Measurements from ENCODE around the gene MST1R.
A peak's percentile ranks its signal among the peaks of the same experiment; 100 is the strongest.
"Not testable (repeated sequence)": the region's sequence is repeated elsewhere in the genome, so short reads cannot be mapped to it uniquely, and the experiment has no call there.

Gene MST1R

DNA sequence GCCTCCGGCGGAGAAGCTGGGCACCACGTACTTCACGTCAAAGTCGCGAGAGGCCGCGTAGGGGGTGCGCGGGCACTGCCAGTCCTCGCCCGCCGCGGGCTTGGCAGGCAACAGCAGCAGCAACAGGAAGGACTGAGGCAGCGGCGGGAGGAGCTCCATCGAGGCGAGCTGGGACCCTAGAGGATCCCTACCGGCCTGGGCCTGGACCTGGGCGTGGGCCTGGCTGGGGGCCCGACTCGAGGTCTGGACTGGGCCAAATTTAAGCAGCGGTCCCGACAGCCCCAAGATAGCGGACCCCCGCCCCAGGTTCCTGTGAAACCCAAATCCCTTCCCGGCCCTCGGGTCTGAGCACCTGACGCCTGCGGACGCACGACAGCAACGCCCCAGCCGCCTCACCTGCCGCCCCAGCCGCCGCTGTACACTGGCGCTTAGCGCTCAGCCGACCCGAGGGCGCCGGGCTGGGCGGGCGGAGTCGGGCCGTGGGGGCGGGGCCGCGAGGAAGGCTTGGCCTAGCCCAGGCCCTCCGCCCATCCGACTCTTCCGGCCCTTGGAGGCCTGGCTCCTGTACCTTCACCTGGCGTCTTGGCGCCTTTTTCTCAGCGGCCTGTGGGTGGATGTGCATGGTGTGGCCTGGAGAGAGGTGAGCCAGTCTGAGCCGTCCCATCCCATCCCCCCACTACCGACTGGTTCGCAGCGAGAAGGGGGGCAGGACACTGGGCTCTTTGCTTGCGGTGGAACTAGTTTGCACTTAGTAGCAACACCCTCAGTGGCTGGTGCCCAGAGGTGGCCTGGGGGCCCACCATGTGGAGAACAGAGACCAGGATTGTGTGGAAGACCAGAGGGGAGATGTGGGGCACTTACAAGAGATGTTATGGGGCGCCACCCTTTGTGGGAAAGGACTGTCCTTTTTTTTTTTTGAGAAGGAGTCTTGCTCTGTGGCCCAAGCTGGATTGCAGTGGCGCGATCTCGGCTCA lies at the start of gene MST1R:
Gene MST1R, minus strand, starts transcription at position 423 of the 974 bp plus-strand sequence. Its CDS starts 264 bp downstream, at position 159.
- DNase-seq (ENCODE audit: low read depth, low spot score) = peak; percentile 83
- H3K27ac ChIP-seq (ENCODE audit: low read length) = no peak within 1 kb of the TSS
- H3K4me1 ChIP-seq (ENCODE audit: control insufficient read depth, insufficient read depth, low read length) = peaks cover 11% of the 10 kb centered on the region; the same call in 1 of the 2 replicates

GRCh38 chr3:49952924-49953323 lies 49.3 kb upstream of the MST1R start:
- no peaks in the 10 kb centered on the region for H3K36me3 ChIP-seq (ENCODE audit: control insufficient read depth, insufficient read depth, low read length)
- H3K9me3 ChIP-seq (ENCODE audit: control insufficient read depth, insufficient read depth, low read length) = no peaks in the 10 kb centered on the region
- no peaks in the 10 kb centered on the region for H3K4me1 ChIP-seq (ENCODE audit: control insufficient read depth, insufficient read depth, low read length)
- H3K27ac ChIP-seq (ENCODE audit: low read length) = no peak overlapping the region
- H3K27me3 ChIP-seq (ENCODE audit: control insufficient read depth, insufficient read depth, low read length) = no peaks in the 10 kb centered on the region
- DNase-seq (ENCODE audit: low read depth, low spot score) = no peak
- no peak overlapping the region for H3K4me3 ChIP-seq (ENCODE audit: low read length)
- WGBS (ENCODE audit: insufficient coverage, insufficient read length) = no CpG with 5 or more reads among the region's 6 CpGs

More for the DNA sequence above, at the start of gene MST1R:
- H3K4me3 ChIP-seq (ENCODE audit: low read length) = no peak within 1 kb of the TSS
- no peaks in the 10 kb centered on the region for H3K36me3 ChIP-seq (ENCODE audit: control insufficient read depth, insufficient read depth, low read length)
- no peaks in the 10 kb centered on the region for H3K27me3 ChIP-seq (ENCODE audit: control insufficient read depth, insufficient read depth, low read length)
- H3K9me3 ChIP-seq (ENCODE audit: control insufficient read depth, insufficient read depth, low read length) = no peaks in the 10 kb centered on the region
- no CpG with 5 or more reads among the region's 65 CpGs for WGBS (ENCODE audit: insufficient coverage, insufficient read length)

- H3K36me3 ChIP-seq (ENCODE audit: control insufficient read depth, insufficient read depth, low read length) = no peaks in the 10 kb centered on the region
- no CpG with 5 or more reads among the region's 2 CpGs for WGBS (ENCODE audit: insufficient coverage, insufficient read length)
- no peak overlapping the region for H3K27ac ChIP-seq (ENCODE audit: low read length)
- no peak for DNase-seq (ENCODE audit: low read depth, low spot score)
- no peaks in the 10 kb centered on the region for H3K9me3 ChIP-seq (ENCODE audit: control insufficient read depth, insufficient read depth, low read length)
- no peaks in the 10 kb centered on the region for H3K4me1 ChIP-seq (ENCODE audit: control insufficient read depth, insufficient read depth, low read length)
- H3K27me3 ChIP-seq (ENCODE audit: control insufficient read depth, insufficient read depth, low read length) = no peaks in the 10 kb centered on the region
- no peak overlapping the region for H3K4me3 ChIP-seq (ENCODE audit: low read length)
Measured at GRCh38 chr3:49942651-49943050, 39.0 kb upstream of the MST1R start.

- H3K36me3 ChIP-seq (ENCODE audit: control insufficient read depth, insufficient read depth, low read length) = no peaks in the 10 kb centered on the region
- DNase-seq (ENCODE audit: low read depth, low spot score) = no peak
- H3K27me3 ChIP-seq (ENCODE audit: control insufficient read depth, insufficient read depth, low read length) = no peaks in the 10 kb centered on the region
- H3K27ac ChIP-seq (ENCODE audit: low read length) = no peak overlapping the region
- no peaks in the 10 kb centered on the region for H3K4me1 ChIP-seq (ENCODE audit: control insufficient read depth, insufficient read depth, low read length)
- WGBS (ENCODE audit: insufficient coverage, insufficient read length) = no CpG with 5 or more reads among the region's 23 CpGs
- peak overlapping the region; percentile 83 for H3K4me3 ChIP-seq (ENCODE audit: low read length)
- no peaks in the 10 kb centered on the region for H3K9me3 ChIP-seq (ENCODE audit: control insufficient read depth, insufficient read depth, low read length)
Measured at GRCh38 chr3:49940667-49941249, 37.1 kb upstream of the MST1R start.

GRCh38 chr3:49939858-49940666 lies 36.4 kb upstream of the MST1R start, which contains the start of gene RBM6:
RBM6 (plus strand) TSS chr3:49940150; CDS start chr3:49962642, 22,492 bp downstream.
- H3K9me3 ChIP-seq (ENCODE audit: control insufficient read depth, insufficient read depth, low read length) = no peaks in the 10 kb centered on the region
- H3K27ac ChIP-seq (ENCODE audit: low read length) = no peak within 1 kb of the TSS
- no peaks in the 10 kb centered on the region for H3K36me3 ChIP-seq (ENCODE audit: control insufficient read depth, insufficient read depth, low read length)
- no CpG with 5 or more reads among the region's 74 CpGs for WGBS (ENCODE audit: insufficient coverage, insufficient read length)
- no peaks in the 10 kb centered on the region for H3K27me3 ChIP-seq (ENCODE audit: control insufficient read depth, insufficient read depth, low read length)
- peak; percentile 92 for DNase-seq (ENCODE audit: low read depth, low spot score)
- no peaks in the 10 kb centered on the region for H3K4me1 ChIP-seq (ENCODE audit: control insufficient read depth, insufficient read depth, low read length)
- H3K4me3 ChIP-seq (ENCODE audit: low read length) = peak within 1 kb of the TSS; percentile 83

DNA sequence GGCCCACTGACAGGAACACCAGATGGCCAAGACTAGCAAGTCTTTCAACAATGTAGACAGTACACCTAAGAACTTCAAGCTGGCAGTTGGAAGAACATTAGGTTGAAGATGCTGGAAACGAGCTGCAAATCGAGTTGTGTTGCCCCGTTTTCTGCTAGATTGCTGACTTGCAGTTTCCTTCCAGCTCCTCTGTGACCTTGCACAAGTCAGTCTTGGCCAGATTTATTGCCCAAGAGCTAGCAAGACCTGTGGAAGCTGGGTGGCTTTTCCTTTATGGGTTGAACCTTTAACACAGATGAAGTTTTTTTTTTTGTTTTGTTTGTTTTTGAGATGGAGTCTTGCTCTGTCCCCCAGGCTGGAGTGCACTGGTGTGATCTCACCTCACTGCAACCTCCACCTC lies 33.4 kb upstream of the MST1R start:
- WGBS (ENCODE audit: insufficient coverage, insufficient read length) = no CpG with 5 or more reads among the region's 3 CpGs
- Histone ChIP-seq H3K27me3 (ENCODE audit: control insufficient read depth, insufficient read depth, low read length) (no peaks in the 10 kb centered on the region), H3K36me3 (ENCODE audit: control insufficient read depth, insufficient read depth, low read length) (no peaks in the 10 kb centered on the region), H3K9me3 (ENCODE audit: control insufficient read depth, insufficient read depth, low read length) (no peaks in the 10 kb centered on the region), H3K27ac (ENCODE audit: low read length) (no peak overlapping the region), H3K4me3 (ENCODE audit: low read length) (no peak overlapping the region), H3K4me1 (ENCODE audit: control insufficient read depth, insufficient read depth, low read length) (no peaks in the 10 kb centered on the region)
- DNase-seq (ENCODE audit: low read depth, low spot score) = no peak

GRCh38 chr3:49932281-49932680 lies 28.6 kb upstream of the MST1R start:
- H3K27ac ChIP-seq (ENCODE audit: low read length); H3K4me1 ChIP-seq (ENCODE audit: control insufficient read depth, insufficient read depth, low read length); DNase-seq (ENCODE audit: low read depth, low spot score); H3K4me3 ChIP-seq (ENCODE audit: low read length); H3K36me3 ChIP-seq (ENCODE audit: control insufficient read depth, insufficient read depth, low read length); H3K27me3 ChIP-seq (ENCODE audit: control insufficient read depth, insufficient read depth, low read length); H3K9me3 ChIP-seq (ENCODE audit: control insufficient read depth, insufficient read depth, low read length): not testable (repeated sequence)
- WGBS (ENCODE audit: insufficient coverage, insufficient read length) = no CpG with 5 or more reads among the region's 15 CpGs

DNA sequence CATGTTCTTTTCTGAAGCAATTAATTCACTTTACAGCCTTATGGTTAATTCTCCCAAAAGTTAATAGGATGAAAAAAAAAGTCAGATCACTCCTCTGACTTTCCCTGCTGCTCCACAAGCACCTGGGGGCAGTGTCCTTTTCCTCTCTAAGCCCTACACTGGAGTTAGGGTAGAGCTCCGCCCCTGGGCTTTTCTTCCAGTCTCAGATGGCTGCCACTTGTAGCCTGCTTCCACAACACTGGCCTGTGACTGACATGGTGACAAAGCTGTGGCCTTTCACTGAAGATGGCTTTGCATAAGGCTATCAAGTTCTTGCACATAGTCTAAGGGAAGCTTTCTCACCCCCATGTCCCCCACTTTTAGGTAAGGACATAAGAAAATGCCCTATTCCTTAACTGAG lies 27.2 kb upstream of the MST1R start:
- WGBS (ENCODE audit: insufficient coverage, insufficient read length) = no CpG with 5 or more reads among the region's 1 CpG
- Histone ChIP-seq H3K27me3 (ENCODE audit: control insufficient read depth, insufficient read depth, low read length) (no peaks in the 10 kb centered on the region), H3K27ac (ENCODE audit: low read length) (no peak overlapping the region), H3K4me1 (ENCODE audit: control insufficient read depth, insufficient read depth, low read length) (no peaks in the 10 kb centered on the region; the same call in 1 of the 2 replicates), H3K36me3 (ENCODE audit: control insufficient read depth, insufficient read depth, low read length) (no peaks in the 10 kb centered on the region), H3K9me3 (ENCODE audit: control insufficient read depth, insufficient read depth, low read length) (no peaks in the 10 kb centered on the region), H3K4me3 (ENCODE audit: low read length) (no peak overlapping the region)
- peak; percentile 29 for DNase-seq (ENCODE audit: low read depth, low spot score)

DNA sequence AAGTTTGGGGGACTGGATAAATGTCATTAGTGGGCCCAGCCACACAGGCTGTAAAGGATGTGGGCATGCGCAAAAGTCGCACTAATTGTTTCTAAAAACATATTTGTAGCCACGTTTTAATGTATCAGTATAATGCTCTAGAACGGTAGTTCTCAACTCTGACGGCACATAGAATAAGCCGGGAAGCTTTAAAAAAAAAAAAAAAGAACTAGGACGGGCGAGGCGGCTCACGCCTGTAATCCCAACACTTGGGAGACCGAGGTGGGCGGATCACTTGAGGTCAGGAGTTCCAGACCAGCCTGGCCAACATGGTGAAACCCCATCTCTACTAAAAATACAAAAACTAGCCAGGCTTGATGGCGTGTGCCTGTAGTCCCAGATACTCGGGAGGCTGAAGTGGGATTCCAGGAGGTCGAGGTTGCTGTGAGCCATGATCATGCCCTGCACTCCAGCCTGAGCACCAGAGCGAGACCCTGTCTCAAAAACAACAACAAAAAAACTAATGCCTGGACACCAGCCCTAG lies 26.6 kb upstream of the MST1R start:
- H3K36me3 ChIP-seq (ENCODE audit: control insufficient read depth, insufficient read depth, low read length) = no peaks in the 10 kb centered on the region
- no peaks in the 10 kb centered on the region for H3K9me3 ChIP-seq (ENCODE audit: control insufficient read depth, insufficient read depth, low read length)
- peak overlapping the region; percentile 7; the same call in 1 of the 2 replicates for H3K4me3 ChIP-seq (ENCODE audit: low read length)
- no CpG with 5 or more reads among the region's 16 CpGs for WGBS (ENCODE audit: insufficient coverage, insufficient read length)
- DNase-seq (ENCODE audit: low read depth, low spot score) = no peak
- H3K27me3 ChIP-seq (ENCODE audit: control insufficient read depth, insufficient read depth, low read length) = no peaks in the 10 kb centered on the region
- H3K27ac ChIP-seq (ENCODE audit: low read length) = no peak overlapping the region
- H3K4me1 ChIP-seq (ENCODE audit: control insufficient read depth, insufficient read depth, low read length) = no peaks in the 10 kb centered on the region; the same call in 1 of the 2 replicates

Measured in iPS DF 6.9 (cell line).